Breast epithelium (tissue), 3 donors: Measurements from ENCODE around the gene PLEK2.

Source experiments
- POLR2A ChIP-seq: fragments of 450-650 bp; IDR thresholded peaks from one replicate; pipeline ENCODE4 v1.6.1; 2016; ENCODE audit warnings: antibody characterized with exemption, mild to moderate bottlenecking, moderate library complexity
- TF ChIP-seq, protein P1 (sequence below), 3 donors: fragments of 450-650 bp; IDR thresholded peaks; one replicate each; pipeline ENCODE4 v1.5.1; 2016 to 2017; ENCODE audit warnings: antibody characterized with exemption in 3 of 3, mild to moderate bottlenecking in 3 of 3, moderate library complexity in 3 of 3

DNA sequence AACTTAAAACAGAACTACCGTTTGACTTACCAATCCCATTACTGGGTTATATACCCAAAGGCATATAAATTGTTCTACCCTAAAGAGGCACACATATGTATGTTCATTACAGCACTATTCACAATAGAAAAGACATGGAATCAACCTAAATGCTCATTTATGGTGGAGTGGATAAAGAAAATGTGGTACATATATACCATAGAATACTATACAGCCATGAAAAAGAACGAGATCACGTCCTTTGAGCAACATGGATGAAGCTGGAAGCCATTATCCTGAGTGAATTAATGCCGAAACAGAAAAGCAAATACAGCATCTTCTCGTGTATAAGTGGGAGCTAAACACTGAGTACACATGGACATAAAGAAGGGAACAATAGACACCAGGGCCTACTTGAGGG lies 44.8 kb upstream of the PLEK2 start:
- TF ChIP-seq POLR2A, result no peak
- TF ChIP-seq, protein P1, sequence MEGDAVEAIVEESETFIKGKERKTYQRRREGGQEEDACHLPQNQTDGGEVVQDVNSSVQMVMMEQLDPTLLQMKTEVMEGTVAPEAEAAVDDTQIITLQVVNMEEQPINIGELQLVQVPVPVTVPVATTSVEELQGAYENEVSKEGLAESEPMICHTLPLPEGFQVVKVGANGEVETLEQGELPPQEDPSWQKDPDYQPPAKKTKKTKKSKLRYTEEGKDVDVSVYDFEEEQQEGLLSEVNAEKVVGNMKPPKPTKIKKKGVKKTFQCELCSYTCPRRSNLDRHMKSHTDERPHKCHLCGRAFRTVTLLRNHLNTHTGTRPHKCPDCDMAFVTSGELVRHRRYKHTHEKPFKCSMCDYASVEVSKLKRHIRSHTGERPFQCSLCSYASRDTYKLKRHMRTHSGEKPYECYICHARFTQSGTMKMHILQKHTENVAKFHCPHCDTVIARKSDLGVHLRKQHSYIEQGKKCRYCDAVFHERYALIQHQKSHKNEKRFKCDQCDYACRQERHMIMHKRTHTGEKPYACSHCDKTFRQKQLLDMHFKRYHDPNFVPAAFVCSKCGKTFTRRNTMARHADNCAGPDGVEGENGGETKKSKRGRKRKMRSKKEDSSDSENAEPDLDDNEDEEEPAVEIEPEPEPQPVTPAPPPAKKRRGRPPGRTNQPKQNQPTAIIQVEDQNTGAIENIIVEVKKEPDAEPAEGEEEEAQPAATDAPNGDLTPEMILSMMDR (IDR thresholded peaks at IDR 0.05), result no peak
